Adrenal gland (tissue), 12 donors: ENCODE measurements around the gene FBXL7. TPM values are rescaled to one million over a fixed set of nuclear protein-coding genes. Genes with fewer than 3 reads are reported as not detected.

Source experiments
- DNase-seq, 7 donors: peaks; one replicate each; pipeline ENCODE4 v3.0.0-alpha.2; 2019 to 2020
- H3K27ac ChIP-seq, 5 donors: fragments of 200-600 bp; sonication (generic) in 4 of 5; 1 replicate in 3 of 5; 2 replicates in 2 of 5; pipeline versions ENCODE4 v1.5.1 to v1.8.0; 2016 to 2020; ENCODE audit warnings: mild to moderate bottlenecking in 1 of 5
- H3K27me3 ChIP-seq: fragments of 200-600 bp; 2 replicates; pipeline ENCODE4 v1.8.0; 2021
- H3K36me3 ChIP-seq, 2 donors: fragments of 200-600 bp; replicated peaks in 1 of 2; 1 replicate in 1 of 2; 2 replicates in 1 of 2; pipeline versions ENCODE4 v1.5.1 to v1.8.0; 2018 to 2022
- H3K4me1 ChIP-seq, 2 donors: fragments of 200-600 bp; replicated peaks in 1 of 2; 1 replicate in 1 of 2; 2 replicates in 1 of 2; pipeline versions ENCODE4 v1.5.1 to v1.8.0; 2018 to 2021
- H3K4me3 ChIP-seq, 4 donors: fragments of 200-600 bp; sonication (generic) in 3 of 4; one replicate each; pipeline ENCODE4 v1.5.1; 2016 to 2018
- H3K9me3 ChIP-seq, 3 donors: fragments of 200-600 bp; sonication (generic) in 1 of 3; replicated peaks in 1 of 3; 1 replicate in 2 of 3; 2 replicates in 1 of 3; pipeline versions ENCODE4 v1.5.1 to v1.8.0; 2016 to 2021
- CTCF ChIP-seq, 6 experiments: fragments of 450-650 bp in 4 of 6; fragments of 200-600 bp in 2 of 6; sonication (generic) in 1 of 6; IDR thresholded peaks; 1 replicate in 5 of 6; 2 replicates in 1 of 6; pipeline versions ENCODE4 v1.5.1 to v1.8.0; 2016 to 2021; ENCODE audit warnings: antibody characterized with exemption in 6 of 6, mild to moderate bottlenecking in 2 of 6, moderate library complexity in 1 of 6
- POLR2A ChIP-seq, 2 donors: fragments of 450-650 bp; IDR thresholded peaks; one replicate each; pipeline ENCODE4 v1.6.1; 2017; ENCODE audit warnings: antibody characterized with exemption in 2 of 2, mild to moderate bottlenecking in 2 of 2, moderate library complexity in 1 of 2
- WGBS, 4 donors: extraction: QIAGEN DNeasy Blood & Tissue Kit in 2 of 4; methylation state at CpG; one replicate each; pipeline versions ENCODE4 v1.1.5 to v1.1.7; 2013 to 2017; 5-methylcytosine and 5-hydroxymethylcytosine counted together
- intact Hi-C, 2 donors: fragments of 100-400 bp; cut with DNase I; formaldehyde crosslinking; loops; one replicate each; pipeline versions ENCODE4 v1.14.1 to v1.15.0; 2022 to 2023
- polyA plus RNA-seq, 3 donors: library from polyadenylated mRNA; stranded (reverse); fragments of 200-250 nt in 2 of 3; fragments of 350-450 nt in 1 of 3; fragmentation: Illumina TruSeq in 1 of 3; extraction: RNeasy Lipid Tissue Mini Kit (QIAGEN cat#74804) in 1 of 3; gene quantifications; one replicate each; pipeline ENCODE4 v1.2.3, GENCODE V29; 2013 to 2014
- total RNA-seq, 9 donors: library from RNA; depleted of rRNA in 4 of 9; stranded (reverse); fragments of >200 nt in 4 of 9; fragments of 120-200 nt in 1 of 9; fragmentation: NEBNext Ultra II Directional in 1 of 9; extraction: Animal tissue kit (Norgen Biotek cat#: 25700) in 1 of 9; gene quantifications; one replicate each; pipeline versions ENCODE4 v1.1.0 to v1.2.4, GENCODE V29; 2013 to 2023
- donor health status: healthy with polysubstance abuse.
- donor health status: Bipolar disorder and iron deficiency.
- donor health status: DM: yes; HTN: yes; CAD: no.
- donor health status: DM: no; HTN: no; CAD: no.
- donor health status: DM: no; HTN: no; CAD: no.
- donor health status: DM: yes; HTN: yes; CAD: no.

Gene FBXL7
- total and polyA plus RNA-seq, 12 donors = 22.6 to 59.1 (median 34.0) TPM

- H3K9me3 ChIP-seq = no peaks in the 10 kb centered on the region
- H3K4me1 ChIP-seq = peaks cover 0 to 10% of the 10 kb centered on the region in 2 donors
- H3K27ac ChIP-seq = no peak overlapping the region
- WGBS, 4 donors = 88 to 96% (median 91%) methylated on average over 1 of the region's 1 CpG
- no peak for TF ChIP-seq POLR2A (IDR thresholded peaks at IDR 0.05)
- no peak for TF ChIP-seq CTCF (IDR thresholded peaks at IDR 0.05)
- no peak for DNase-seq
- intact Hi-C loops = no loop called here
- no peaks in the 10 kb centered on the region for H3K36me3 ChIP-seq
- no peak overlapping the region for H3K4me3 ChIP-seq
- H3K27me3 ChIP-seq = no peaks in the 10 kb centered on the region
Observed at GRCh38 chr5:15612915-15613635, 113.1 kb downstream of the FBXL7 start.

- Histone ChIP-seq H3K9me3 (no peaks in the 10 kb centered on the region), H3K4me3 (no peak overlapping the region), H3K36me3 (no peaks in the 10 kb centered on the region), H3K27me3 (no peaks in the 10 kb centered on the region), H3K4me1 (peaks cover 0 to 10% of the 10 kb centered on the region in 2 donors), H3K27ac (no peak overlapping the region)
- no peak for DNase-seq
- no peak for TF ChIP-seq POLR2A (IDR thresholded peaks at IDR 0.05)
- TF ChIP-seq CTCF (IDR thresholded peaks at IDR 0.05) = no peak
- intact Hi-C loops = no loop called here
- WGBS, 4 donors = 94 to 98% (median 97%) methylated on average over 4 of the region's 4 CpGs
Observed at GRCh38 chr5:15614679-15615078, 114.7 kb downstream of the FBXL7 start.

GRCh38 chr5:15615859-15616258, 115.9 kb downstream of the FBXL7 start:
- no peaks in the 10 kb centered on the region for H3K27me3 ChIP-seq
- intact Hi-C loops = no loop called here
- H3K27ac ChIP-seq = no peak overlapping the region
- WGBS, 4 donors = 83 to 92% (median 87%) methylated on average over 6 of the region's 6 CpGs
- peaks cover 0 to 11% of the 10 kb centered on the region in 2 donors for H3K4me1 ChIP-seq
- no peak overlapping the region for H3K4me3 ChIP-seq
- H3K36me3 ChIP-seq = no peaks in the 10 kb centered on the region
- H3K9me3 ChIP-seq = no peaks in the 10 kb centered on the region
- no peak for TF ChIP-seq POLR2A (IDR thresholded peaks at IDR 0.05)
- TF ChIP-seq CTCF (IDR thresholded peaks at IDR 0.05) = no peak
- no peak for DNase-seq

GRCh38 chr5:15618938-15619337, 119.0 kb downstream of the FBXL7 start:
- Histone ChIP-seq H3K27me3 (no peaks in the 10 kb centered on the region), H3K27ac (no peak overlapping the region), H3K4me1 (peaks cover 0 to 9% of the 10 kb centered on the region in 2 donors), H3K36me3 (no peaks in the 10 kb centered on the region), H3K4me3 (no peak overlapping the region), H3K9me3 (no peaks in the 10 kb centered on the region)
- TF ChIP-seq CTCF (IDR thresholded peaks at IDR 0.05) (no peak), POLR2A (IDR thresholded peaks at IDR 0.05) (no peak)
- no peak for DNase-seq
- intact Hi-C loops = no loop called here
- WGBS, 4 donors = 96 to 98% (median 97%) methylated on average over 10 of the region's 10 CpGs
